Measurements from ENCODE around the gene COQ9.

- no peak for TF ChIP-seq CTCF (IDR thresholded peaks at IDR 0.05; ENCODE audit: insufficient read depth, low read length)
- no peak; the same call in 1 of the 2 replicates for TF ChIP-seq POLR2AphosphoS5 (IDR thresholded peaks at IDR 0.05; ENCODE audit: low read depth)
Observed at GRCh38 chr16:57471852-57472664, 24.8 kb downstream of the COQ9 start.

All from HL-60 (cell line).